A549 (cell line): ENCODE results near the gene PTGES2. TPM values are rescaled to one million over a fixed set of nuclear protein-coding genes. Genes with fewer than 3 reads are reported as not detected.
A peak's percentile ranks its signal among the peaks of the same experiment; 100 is the strongest.

Source experiments
- ATAC-seq, 2 experiments: fragments of 200-7000 bp in 1 of 2; fragments of >200 bp in 1 of 2; cut with Nextera tagmentation in 1 of 2; cut with Tn5 transposase in 1 of 2; 3 replicates each; pipeline versions ENCODE4 v1.8.0 to v1.9.1; 2018 to 2020; ENCODE audit warnings: mild to moderate bottlenecking in 1 of 2, moderate library complexity in 1 of 2
- CTCF ChIA-PET: fragments of 300-600 bp; sonication (Branson Sonifier 250); formaldehyde crosslinking; extraction: SDS; loops from one replicate; lab custom pipeline; 2021; ENCODE audit warnings: antibody characterized with exemption, inconsistent platforms; lab: Yijun Ruan, JAX
- POLR2A ChIA-PET: fragments of 350-600 bp; formaldehyde crosslinking; extraction: SDS; loops from one replicate; lab custom pipeline; 2021; ENCODE audit warnings: antibody characterized with exemption, inconsistent platforms; lab: Yijun Ruan, JAX
- DNase-seq, 2 experiments: peaks; one replicate each; pipeline versions ENCODE4 v3.0.0 to v3.0.0-alpha.2; 2011 to 2016; ENCODE audit warnings: low read depth in 1 of 2, low spot score in 1 of 2
- FAIRE-seq: peaks from 2 replicates; lab custom pipeline; 2011; peaks lifted over from hg19 to GRCh38; lab: Jason Lieb, UNC
- H3K27ac ChIP-seq, 2 experiments: fragments of >200 bp; sonication (Bioruptor Twin); formaldehyde crosslinking; 3 replicates each; pipeline ENCODE4 v1.5.1; 2016 to 2017
- H3K4me1 ChIP-seq: fragments of >200 bp; sonication (Bioruptor Twin); formaldehyde crosslinking; 3 replicates; pipeline ENCODE4 v1.6.1; 2016
- H3K4me2 ChIP-seq: fragments of >200 bp; sonication (Bioruptor Twin); formaldehyde crosslinking; 3 replicates; pipeline ENCODE4 v1.6.1; 2016
- H3K4me3 ChIP-seq: fragments of >200 bp; sonication (Bioruptor Twin); formaldehyde crosslinking; 3 replicates; pipeline ENCODE4 v1.5.1; 2016
- H3K9me3 ChIP-seq: fragments of >200 bp; sonication (Bioruptor Twin); formaldehyde crosslinking; 3 replicates; pipeline ENCODE4 v1.6.1; 2016
- BCL3 ChIP-seq: fragments of >200 bp; sonication (Bioruptor Twin); formaldehyde crosslinking; IDR thresholded peaks from 3 replicates; pipeline ENCODE4 v1.6.1; 2016
- CBX8 ChIP-seq: fragments of 200-600 bp; sonication (generic); IDR thresholded peaks from 2 replicates; pipeline ENCODE4 v1.6.1; 2016
- CEBPB ChIP-seq, 2 experiments: fragments of >200 bp in 1 of 2; sonication (Bioruptor Twin) in 1 of 2; formaldehyde crosslinking in 1 of 2; IDR thresholded peaks; 2 replicates each; pipeline ENCODE4 v1.6.1; 2012 to 2016
- CTCF ChIP-seq: fragments of >200 bp; sonication (Bioruptor Twin); formaldehyde crosslinking; IDR thresholded peaks from 3 replicates; pipeline ENCODE4 v1.5.1; 2016
- E2F6 ChIP-seq: IDR thresholded peaks from 2 replicates; pipeline ENCODE4 v1.6.1; 2012; ENCODE audit warnings: low read depth, borderline replicate concordance
- EHF ChIP-seq: fragments of 250-450 bp; sonication (Bioruptor Pico); IDR thresholded peaks from 2 replicates; pipeline ENCODE4 v1.5.0; 2020; ENCODE audit warnings: mild to moderate bottlenecking
- FOSB ChIP-seq: fragments of 250-450 bp; sonication (Bioruptor Pico); IDR thresholded peaks from 2 replicates; pipeline ENCODE4 v1.5.0; 2020; ENCODE audit warnings: mild to moderate bottlenecking, moderate library complexity
- FOSL2 ChIP-seq, 2 experiments: fragments of 450-650 bp in 1 of 2; fragments of >200 bp in 1 of 2; sonication (Bioruptor Twin) in 1 of 2; formaldehyde crosslinking; IDR thresholded peaks; 2 replicates each; pipeline versions ENCODE4 v1.5.0 to v1.6.1; 2016 to 2020; ENCODE audit warnings: mild to moderate bottlenecking in 1 of 2, moderate library complexity in 1 of 2
- FOXS1 ChIP-seq: fragments of 250-450 bp; sonication (Bioruptor Pico); IDR thresholded peaks from 2 replicates; pipeline ENCODE4 v1.5.0; 2020; ENCODE audit warnings: mild to moderate bottlenecking, moderate library complexity
- HDAC2 ChIP-seq: fragments of 200-600 bp; sonication (generic); IDR thresholded peaks from 2 replicates; pipeline ENCODE4 v1.6.1; 2016
- HEYL ChIP-seq: fragments of 250-450 bp; sonication (Bioruptor Pico); IDR thresholded peaks from 2 replicates; pipeline ENCODE4 v1.8.0; 2021; ENCODE audit warnings: mild to moderate bottlenecking, moderate library complexity
- JUN ChIP-seq, 2 experiments: fragments of >200 bp; sonication (Bioruptor Twin); formaldehyde crosslinking; IDR thresholded peaks; 2 replicates in 1 of 2; 3 replicates in 1 of 2; pipeline ENCODE4 v1.6.1; 2016 to 2017
- KDM1A ChIP-seq: fragments of 200-600 bp; sonication (generic); IDR thresholded peaks from 2 replicates; pipeline ENCODE4 v1.6.1; 2016; ENCODE audit warnings: low read depth, mild to moderate bottlenecking
- NFE2L2 ChIP-seq: fragments of 150-350 bp; conservative IDR thresholded peaks from 2 replicates; pipeline ENCODE4 v1.6.1; 2014; ENCODE audit warnings: low read length
- NR3C1 ChIP-seq: fragments of >200 bp; sonication (Bioruptor Twin); formaldehyde crosslinking; IDR thresholded peaks from 3 replicates; pipeline ENCODE4 v1.6.1; 2017
- POLR2AphosphoS2 ChIP-seq: conservative IDR thresholded peaks from 2 replicates; pipeline ENCODE4 v1.6.1; 2012; ENCODE audit warnings: low read length, improper control_type of control experiment, inconsistent platforms
- RAD21 ChIP-seq, 2 experiments: fragments of >200 bp in 1 of 2; sonication (Bioruptor Twin) in 1 of 2; formaldehyde crosslinking in 1 of 2; IDR thresholded peaks in 1 of 2; conservative IDR thresholded peaks in 1 of 2; 2 replicates in 1 of 2; 3 replicates in 1 of 2; pipeline ENCODE4 v1.6.1; 2012 to 2018; ENCODE audit warnings: inconsistent platforms in 1 of 2
- RFX5 ChIP-seq: fragments of 450-650 bp; IDR thresholded peaks from 2 replicates; pipeline ENCODE4 v1.7.1; 2014; ENCODE audit warnings: antibody characterized with exemption, mild to moderate bottlenecking, moderate library complexity
- TFCP2L1 ChIP-seq: fragments of 250-450 bp; sonication (Bioruptor Pico); IDR thresholded peaks from 2 replicates; pipeline ENCODE4 v1.5.0; 2021; ENCODE audit warnings: mild to moderate bottlenecking
- TP53 ChIP-seq: fragments of 250-450 bp; sonication (Bioruptor Pico); IDR thresholded peaks from 2 replicates; pipeline ENCODE4 v1.5.0; 2021; ENCODE audit warnings: mild to moderate bottlenecking, moderate library complexity
- ZFP36 ChIP-seq: fragments of 450-650 bp; IDR thresholded peaks from 2 replicates; pipeline ENCODE4 v1.6.1; 2014; ENCODE audit warnings: borderline replicate concordance; ENCODE audit not compliant: partially characterized antibody
- ZNF302 ChIP-seq: fragments of 250-450 bp; sonication (Bioruptor Pico); IDR thresholded peaks from 2 replicates; pipeline ENCODE4 v1.9.0; 2021; ENCODE audit warnings: inconsistent platforms, mild to moderate bottlenecking, moderate library complexity
- ZSCAN20 ChIP-seq: fragments of 250-450 bp; sonication (Bioruptor Pico); IDR thresholded peaks from 2 replicates; pipeline ENCODE4 v1.8.0; 2022; ENCODE audit warnings: mild to moderate bottlenecking, moderate library complexity
- WGBS: methylation state at CpG from one replicate; pipeline ENCODE4 v1.1.6; 2017; ENCODE audit errors: missing lambda C conversion rate; 5-methylcytosine and 5-hydroxymethylcytosine counted together
- polyA plus RNA-seq, 4 experiments: library from polyadenylated mRNA; depleted of rRNA in 3 of 4; stranded (reverse); fragments of >200 nt; fragmentation: RNase III in 1 of 4; extraction: RNeasy Plus Mini Kit Qiagen cat#74134 plus additional on column Dnase treatment in 1 of 4; gene quantifications; 2 replicates in 3 of 4; 3 replicates in 1 of 4; pipeline ENCODE4 v1.2.3, GENCODE V29; 2011 to 2017
- TF ChIP-seq, protein P1 (sequence below): fragments of 150-350 bp; IDR thresholded peaks from 2 replicates; pipeline ENCODE4 v1.6.1; 2014; ENCODE audit warnings: low read depth, mild to moderate bottlenecking, low read length

PTGES2 gene
- polyA plus RNA-seq, 2 of the 4 experiments (the other 2 are of a cell fraction) = 94.1 to 94.5 TPM

- no peak for ATAC-seq
- H3K9me3 ChIP-seq = no peaks in the 10 kb centered on the region
- 89% methylated on average over 4 of the region's 4 CpGs for whole genome bisulfite sequencing
- H3K4me2 ChIP-seq = no peak overlapping the region
- POLR2A ChIA-PET = no interaction called here
- CTCF ChIA-PET = interaction anchor here (5.5 kb wide), 1 partner anchor 15 kb away, joined by 41 read pairs; no protein-coding TSS in a partner anchor
- TF ChIP-seq HDAC2 = no peak
- peak; percentile 52 for TF ChIP-seq ZFP36
- no peak overlapping the region for H3K27ac ChIP-seq
- no peak overlapping the region for H3K4me3 ChIP-seq
- DNase-seq = no peak
- H3K4me1 ChIP-seq = no peaks in the 10 kb centered on the region
- FAIRE-seq = no peak
Measured at GRCh38 chr9:128167209-128167608, 39.7 kb upstream of the PTGES2 start.

DNA sequence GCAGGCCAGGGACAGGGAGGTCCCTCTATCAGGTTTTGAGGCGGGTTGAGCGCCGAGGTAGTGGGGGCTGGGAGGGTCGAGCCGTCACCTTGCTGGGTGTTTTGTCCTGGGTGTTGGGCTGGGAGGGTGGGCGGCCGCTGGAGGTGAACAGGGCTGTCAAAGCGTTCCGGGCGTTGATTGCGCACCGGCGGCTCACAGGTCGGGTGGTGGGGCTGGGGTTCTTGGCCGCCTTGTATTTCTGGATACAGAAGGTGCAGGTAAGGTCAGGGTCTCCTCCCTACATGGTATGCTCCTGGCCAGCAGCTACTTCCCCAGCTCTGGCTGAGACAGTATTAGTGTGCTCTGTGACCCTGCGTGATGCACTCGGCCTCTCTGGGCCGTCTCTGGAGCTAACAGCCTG is 38.6 kb upstream of the PTGES2 start:
- Histone ChIP-seq H3K4me1 (no peaks in the 10 kb centered on the region), H3K4me2 (no peak overlapping the region), H3K9me3 (no peaks in the 10 kb centered on the region), H3K27ac (no peak overlapping the region), H3K4me3 (no peak overlapping the region)
- 100% methylated on average over 10 of the region's 18 CpGs for WGBS
- ChIA-PET POLR2A (no interaction called here), CTCF (interaction anchor here (0.9 kb wide), 1 partner anchor 9 kb away, joined by 5 read pairs; no protein-coding TSS in a partner anchor)
- ATAC-seq (no peak), DNase-seq (no peak), FAIRE-seq (no peak)
- TF ChIP-seq ZSCAN20 (CRISPR knock-in tag) = no peak
- TF ChIP-seq NFE2L2 = no peak
- TF ChIP-seq CBX8 = no peak
- no peak for TF ChIP-seq FOSB (CRISPR knock-in tag)
- no peak for TF ChIP-seq ZNF302 (CRISPR knock-in tag)
- no peak for TF ChIP-seq TFCP2L1
- TF ChIP-seq, protein P1, sequence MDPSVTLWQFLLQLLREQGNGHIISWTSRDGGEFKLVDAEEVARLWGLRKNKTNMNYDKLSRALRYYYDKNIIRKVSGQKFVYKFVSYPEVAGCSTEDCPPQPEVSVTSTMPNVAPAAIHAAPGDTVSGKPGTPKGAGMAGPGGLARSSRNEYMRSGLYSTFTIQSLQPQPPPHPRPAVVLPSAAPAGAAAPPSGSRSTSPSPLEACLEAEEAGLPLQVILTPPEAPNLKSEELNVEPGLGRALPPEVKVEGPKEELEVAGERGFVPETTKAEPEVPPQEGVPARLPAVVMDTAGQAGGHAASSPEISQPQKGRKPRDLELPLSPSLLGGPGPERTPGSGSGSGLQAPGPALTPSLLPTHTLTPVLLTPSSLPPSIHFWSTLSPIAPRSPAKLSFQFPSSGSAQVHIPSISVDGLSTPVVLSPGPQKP = no peak
- no peak for TF ChIP-seq FOXS1 (CRISPR knock-in tag)
- no peak for TF ChIP-seq FOSL2 (IDR thresholded peaks at IDR 0.05)
- no peak for TF ChIP-seq FOSL2 (CRISPR knock-in tag; IDR thresholded peaks at IDR 0.05)
- no peak for TF ChIP-seq E2F6
- no peak for TF ChIP-seq RAD21 (conservative IDR thresholded peaks at IDR 0.05 in 1 of 2, IDR thresholded peaks at IDR 0.05 in 1 of 2)
- TF ChIP-seq JUN (IDR thresholded peaks at IDR 0.05) = no peak
- no peak for TF ChIP-seq CTCF

GRCh38 chr9:128164307-128164885 is 36.9 kb upstream of the PTGES2 start:
- CTCF ChIA-PET = interaction anchor here (0.9 to 1.7 kb wide), 7 partner anchors 12 to 47 kb away, joined by 3 to 5 read pairs (median 3); no protein-coding TSS in a partner anchor
- no peak for FAIRE-seq
- no peaks in the 10 kb centered on the region for H3K9me3 ChIP-seq
- DNase-seq = no peak
- no peak for ATAC-seq
- 80% methylated on average over 11 of the region's 14 CpGs for WGBS
- TF ChIP-seq CEBPB (IDR thresholded peaks at IDR 0.05) = no peak
- no peak for TF ChIP-seq TP53 (CRISPR knock-in tag)
- no peak for TF ChIP-seq HEYL (CRISPR knock-in tag)
- TF ChIP-seq RFX5 = no peak
- TF ChIP-seq JUN (IDR thresholded peaks at IDR 0.05) = no peak
- TF ChIP-seq KDM1A = no peak
- TF ChIP-seq BCL3 = no peak
- no peak for TF ChIP-seq POLR2AphosphoS2
- no peak for TF ChIP-seq EHF (CRISPR knock-in tag)
- no peak for TF ChIP-seq ZSCAN20 (CRISPR knock-in tag)
- no peak for TF ChIP-seq NR3C1
- no peak for TF ChIP-seq ZFP36
- TF ChIP-seq, all 56 proteins: peak for 0
- H3K4me1 ChIP-seq = peaks cover 7% of the 10 kb centered on the region; the same call in 1 of the 3 replicates
- POLR2A ChIA-PET = no interaction called here
- no peak overlapping the region for H3K27ac ChIP-seq
- H3K4me2 ChIP-seq = no peak overlapping the region
- no peak overlapping the region for H3K4me3 ChIP-seq
